CD4-positive, alpha-beta memory T cell (primary cell): ENCODE results near the gene LIG4. TPM values are rescaled to one million over a fixed set of nuclear protein-coding genes. Genes with fewer than 3 reads are reported as not detected.

Experiments
- CTCF ChIA-PET: fragments of 350-600 bp; sonication (Branson Sonifier 250); formaldehyde crosslinking; loops from one replicate; lab custom pipeline; 2021; ENCODE audit warnings: inconsistent platforms; ENCODE audit not compliant: partially characterized antibody; lab: Charles Lee
- POLR2A ChIA-PET: fragments of 350-600 bp; sonication (Branson Sonifier 250); formaldehyde crosslinking; loops from one replicate; lab custom pipeline; 2021; ENCODE audit not compliant: partially characterized antibody; lab: Charles Lee
- DNase-seq, 5 donors: peaks; one replicate each; pipeline versions ENCODE4 v3.0.0 to v3.0.0-alpha.2; 2020 to 2022; ENCODE audit warnings: mixed read lengths in 1 of 5
- H3K27ac ChIP-seq: one replicate; pipeline ENCODE4 v1.7.0; 2013; ENCODE audit warnings: low read depth, low read length
- H3K27me3 ChIP-seq: 2 replicates; pipeline ENCODE4 v1.7.0; 2013; ENCODE audit warnings: mild to moderate bottlenecking, low read length, moderate library complexity; ENCODE audit not compliant: insufficient read depth
- H3K36me3 ChIP-seq: 2 replicates; pipeline ENCODE4 v1.7.0; 2013; ENCODE audit warnings: mild to moderate bottlenecking, low read length, moderate library complexity; ENCODE audit not compliant: insufficient read depth
- H3K4me1 ChIP-seq: 2 replicates; pipeline ENCODE4 v1.7.0; 2013; ENCODE audit warnings: mild to moderate bottlenecking, low read length, moderate library complexity; ENCODE audit not compliant: insufficient read depth
- H3K4me3 ChIP-seq, 2 donors: one replicate each; pipeline ENCODE4 v1.7.0; 2013; ENCODE audit warnings: low read length in 2 of 2, mild to moderate bottlenecking in 1 of 2
- H3K9me3 ChIP-seq, 2 donors: one replicate each; pipeline ENCODE4 v1.7.0; 2013; ENCODE audit warnings: low read length in 2 of 2, control low read depth in 1 of 2; ENCODE audit not compliant: control insufficient read depth in 1 of 2
- H3K27ac Mint-ChIP-seq, 7 donors: one replicate each; pipeline ENCODE4 v1.8.0; 2020 to 2021; ENCODE audit warnings: mixed read lengths in 7 of 7, mild to moderate bottlenecking in 6 of 7, inconsistent platforms in 3 of 7, moderate library complexity in 3 of 7
- H3K27me3 Mint-ChIP-seq, 2 donors: one replicate each; pipeline ENCODE4 v1.8.0; 2020 to 2021; ENCODE audit warnings: mixed read lengths in 2 of 2
- H3K36me3 Mint-ChIP-seq, 2 donors: one replicate each; pipeline ENCODE4 v1.8.0; 2020 to 2021; ENCODE audit warnings: mixed read lengths in 2 of 2, inconsistent platforms in 1 of 2, mild to moderate bottlenecking in 1 of 2
- H3K4me1 Mint-ChIP-seq, 4 donors: one replicate each; pipeline ENCODE4 v1.8.0; 2020 to 2021; ENCODE audit warnings: mixed read lengths in 4 of 4, mild to moderate bottlenecking in 1 of 4
- H3K4me3 Mint-ChIP-seq, 8 donors: one replicate each; pipeline ENCODE4 v1.8.0; 2020 to 2021; ENCODE audit warnings: mixed read lengths in 8 of 8, mild to moderate bottlenecking in 7 of 8, moderate library complexity in 6 of 8, inconsistent platforms in 3 of 8
- H3K9me3 Mint-ChIP-seq, 8 donors: one replicate each; pipeline ENCODE4 v1.8.0; 2020 to 2021; ENCODE audit warnings: mixed read lengths in 8 of 8, mild to moderate bottlenecking in 5 of 8, inconsistent platforms in 3 of 8, moderate library complexity in 1 of 8
- intact Hi-C: fragments of 100-400 bp; cut with micrococcal nuclease; formaldehyde crosslinking; loops from one replicate; pipeline ENCODE4 v1.15.1; 2023
- polyA plus RNA-seq, 2 donors: library from polyadenylated mRNA; unstranded; fragments of 300-500 nt; fragmentation: Illumina TruSeq; gene quantifications; one replicate each; pipeline ENCODE4 v1.2.3, GENCODE V29; 2021
- total RNA-seq, 2 experiments: library from RNA; stranded (reverse); gene quantifications; one replicate each; pipeline ENCODE4 v1.2.3, GENCODE V29; 2021

LIG4 gene
- total and polyA plus RNA-seq, 4 experiments from 2014 or later = 2.7 to 11.4 (median 8.9) TPM

GRCh38 chr13:108226184-108226583, 10.8 kb upstream of the LIG4 start:
- Mint-ChIP-seq H3K9me3 (no peaks in the 10 kb centered on the region), H3K4me1 (peaks cover 44 to 81% (median 66%) of the 10 kb centered on the region in 4 donors), H3K36me3 (peaks cover 17 to 22% of the 10 kb centered on the region in 2 donors), H3K27ac (peak overlapping the region in 6 of 7 donors; percentile 4 to 62 (median 27)), H3K27me3 (no peaks in the 10 kb centered on the region), H3K4me3 (peak overlapping the region in 6 of 8 donors; percentile 10 to 71 (median 64))
- H3K27me3 ChIP-seq = no peaks in the 10 kb centered on the region
- intact Hi-C loops = loop anchor here (1.0 to 5.0 kb wide), 5 partner anchors 8 to 691 kb away; partner anchors contain the start of gene ABHD13
- H3K36me3 ChIP-seq = peaks cover 12% of the 10 kb centered on the region
- DNase-seq = no peak
- POLR2A ChIA-PET = interaction anchor here (0.6 to 1.2 kb wide), 2 partner anchors 44 to 81 kb away, joined by 3 read pairs; partner anchors contain the start of gene TNFSF13B
- CTCF ChIA-PET = interaction anchor here (0.7 to 1.2 kb wide), 5 partner anchors 37 to 670 kb away, joined by 3 to 7 read pairs (median 3); no protein-coding TSS in a partner anchor
- peaks cover 51% of the 10 kb centered on the region for H3K4me1 ChIP-seq
- H3K4me3 ChIP-seq = no peak overlapping the region
- H3K27ac ChIP-seq = no peak overlapping the region
- no peaks in the 10 kb centered on the region for H3K9me3 ChIP-seq

- peak; percentile 18 to 59 (median 38) for DNase-seq
- no peak overlapping the region for H3K27ac ChIP-seq
- no peaks in the 10 kb centered on the region for H3K27me3 ChIP-seq
- no peaks in the 10 kb centered on the region for H3K9me3 Mint-ChIP-seq
- no peaks in the 10 kb centered on the region for H3K27me3 Mint-ChIP-seq
- ChIA-PET CTCF (interaction anchor here (0.8 to 2.2 kb wide), 5 partner anchors 97 to 283 kb away, joined by 3 to 7 read pairs (median 3); no protein-coding TSS in a partner anchor), POLR2A (interaction anchor here (1.2 kb wide), 1 partner anchor 44 kb away, joined by 3 read pairs; the partner anchor contains the start of gene TNFSF13B)
- peaks cover 16 to 18% of the 10 kb centered on the region in 2 donors for H3K36me3 Mint-ChIP-seq
- intact Hi-C loops = loop anchor here (5.0 kb wide), 3 partner anchors 182 to 692 kb away; no protein-coding TSS in a partner anchor
- H3K9me3 ChIP-seq = no peaks in the 10 kb centered on the region
- H3K4me1 Mint-ChIP-seq = peaks cover 48 to 88% (median 71%) of the 10 kb centered on the region in 4 donors
- no peak overlapping the region for H3K4me3 ChIP-seq
- peaks cover 12% of the 10 kb centered on the region for H3K36me3 ChIP-seq
- peak overlapping the region in 6 of 8 donors; percentile 28 to 71 (median 64) for H3K4me3 Mint-ChIP-seq
- H3K27ac Mint-ChIP-seq = peak overlapping the region in 6 of 7 donors; percentile 4 to 63 (median 46)
- peaks cover 59% of the 10 kb centered on the region for H3K4me1 ChIP-seq
Observed at GRCh38 chr13:108225440-108225839, 10.1 kb upstream of the LIG4 start.

GRCh38 chr13:108223687-108224503, 8.6 kb upstream of the LIG4 start:
- H3K4me1 Mint-ChIP-seq = peaks cover 61 to 89% (median 74%) of the 10 kb centered on the region in 4 donors
- Histone ChIP-seq H3K4me3 (no peak overlapping the region), H3K27me3 (no peaks in the 10 kb centered on the region), H3K9me3 (no peaks in the 10 kb centered on the region), H3K27ac (no peak overlapping the region), H3K4me1 (peaks cover 73% of the 10 kb centered on the region), H3K36me3 (no peaks in the 10 kb centered on the region)
- peaks cover 3 to 11% of the 10 kb centered on the region in 2 donors for H3K36me3 Mint-ChIP-seq
- no peaks in the 10 kb centered on the region for H3K27me3 Mint-ChIP-seq
- intact Hi-C loops = no loop called here
- DNase-seq = no peak
- H3K9me3 Mint-ChIP-seq = no peaks in the 10 kb centered on the region
- ChIA-PET POLR2A (interaction anchor here (1.1 to 1.5 kb wide), 2 partner anchors 9 to 96 kb away, joined by 3 to 5 read pairs; partner anchors contain the start of gene LIG4), CTCF (interaction anchor here (1.7 to 2.2 kb wide), 3 partner anchors 117 to 672 kb away, joined by 3 to 8 read pairs (median 5); no protein-coding TSS in a partner anchor)
- H3K27ac Mint-ChIP-seq = peak overlapping the region in 2 of 7 donors; percentile 32 to 43
- peak overlapping the region in 4 of 8 donors; percentile 3 to 50 (median 20) for H3K4me3 Mint-ChIP-seq

- Histone ChIP-seq H3K9me3 (no peaks in the 10 kb centered on the region), H3K4me3 (no peak overlapping the region), H3K27ac (peak overlapping the region; percentile 86), H3K36me3 (no peaks in the 10 kb centered on the region), H3K4me1 (peaks cover 77% of the 10 kb centered on the region), H3K27me3 (no peaks in the 10 kb centered on the region)
- ChIA-PET POLR2A (interaction anchor here (2.1 kb wide), 1 partner anchor 87 kb away, joined by 9 read pairs; no protein-coding TSS in a partner anchor), CTCF (interaction anchor here (0.9 to 1.9 kb wide), 3 partner anchors 13 to 50 kb away, joined by 3 to 8 read pairs (median 3); no protein-coding TSS in a partner anchor)
- H3K4me1 Mint-ChIP-seq = peaks cover 40 to 84% (median 57%) of the 10 kb centered on the region in 4 donors
- peak overlapping the region; percentile 85 to 99 (median 92) for H3K27ac Mint-ChIP-seq
- H3K27me3 Mint-ChIP-seq = no peaks in the 10 kb centered on the region
- H3K4me3 Mint-ChIP-seq = peak overlapping the region; percentile 87 to 96 (median 90)
- intact Hi-C loops = no loop called here
- H3K9me3 Mint-ChIP-seq = peaks cover 0 to 5% (median 0%) of the 10 kb centered on the region in 8 donors
- no peak for DNase-seq
- peaks cover 0 to 17% of the 10 kb centered on the region in 2 donors for H3K36me3 Mint-ChIP-seq
Observed at GRCh38 chr13:108220041-108220440, 4.7 kb upstream of the LIG4 start.

GRCh38 chr13:108218044-108218974, 3.0 kb upstream of the LIG4 start, which contains the start of gene ABHD13:
Gene ABHD13 (plus strand): TSS chr13:108218392. CDS start chr13:108229219, 10,827 bp downstream.
- peak; percentile 91 to 96 (median 92) for DNase-seq
- H3K4me3 ChIP-seq = peak within 1 kb of the TSS; percentile 68 to 94
- peak within 1 kb of the TSS; percentile 86 for H3K27ac ChIP-seq
- H3K4me1 ChIP-seq = peaks cover 69% of the 10 kb centered on the region
- no peaks in the 10 kb centered on the region for H3K27me3 ChIP-seq
- Mint-ChIP-seq H3K4me1 (peaks cover 34 to 76% (median 50%) of the 10 kb centered on the region in 4 donors), H3K9me3 (peaks cover 0 to 8% (median 0%) of the 10 kb centered on the region in 8 donors), H3K4me3 (peak within 1 kb of the TSS; percentile 94 to 99 (median 96)), H3K27ac (peak within 1 kb of the TSS; percentile 95 to 99 (median 96)), H3K36me3 (peaks cover 0 to 22% of the 10 kb centered on the region in 2 donors), H3K27me3 (no peaks in the 10 kb centered on the region)
- ChIA-PET POLR2A (interaction anchor here (0.7 to 1.2 kb wide), 2 partner anchors 52 to 126 kb away, joined by 3 to 4 read pairs; partner anchors contain the start of gene TNFSF13B), CTCF (interaction anchor here (0.9 kb wide), 1 partner anchor 42 kb away, joined by 3 read pairs; no protein-coding TSS in a partner anchor)
- intact Hi-C loops = loop anchor here (1.0 to 5.0 kb wide), 5 partner anchors 8 to 1568 kb away; partner anchors contain the start of gene IRS2
- H3K9me3 ChIP-seq = no peaks in the 10 kb centered on the region
- H3K36me3 ChIP-seq = no peaks in the 10 kb centered on the region
